Measurements from ENCODE around the gene INSR. TPM values are rescaled to one million over a fixed set of nuclear protein-coding genes. Genes with fewer than 3 reads are reported as not detected.

The INSR gene
- polyA plus RNA-seq, 1 of the 3 experiments (the other 2 are of a cell fraction), result 3.6 TPM

DNA sequence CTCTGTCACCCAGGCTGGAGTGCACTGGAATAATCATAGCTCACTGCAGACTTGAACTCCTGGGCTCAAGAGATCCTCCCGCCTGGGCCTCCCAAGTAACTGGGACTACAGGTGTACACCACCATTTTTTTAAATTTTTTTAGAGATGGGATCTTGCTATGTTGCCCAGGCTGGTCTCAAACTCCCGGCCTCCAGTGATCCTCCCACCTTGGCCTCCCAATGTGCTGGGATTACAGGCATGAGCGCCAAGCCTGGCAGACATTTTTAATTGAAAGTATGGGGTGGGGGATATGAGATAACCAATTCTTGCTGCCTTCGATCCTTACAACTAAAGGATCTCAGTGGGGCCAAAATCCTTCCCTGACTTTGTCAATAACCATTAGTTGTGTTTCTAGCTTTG lies 132.9 kb downstream of the INSR start:
- Histone ChIP-seq H3K79me2 (ENCODE audit: insufficient read depth) (no peaks in the 10 kb centered on the region), H4K20me1 (ENCODE audit: insufficient read depth) (no peaks in the 10 kb centered on the region), H2AFZ (ENCODE audit: low read depth) (no peak overlapping the region), H3K27ac (ENCODE audit: low read depth in 2 of 2, low read length in 1 of 2) (no peak overlapping the region), H3K36me3 (replicated peaks in 1 of 2; ENCODE audit: control insufficient read depth in 1 of 2, insufficient read depth in 2 of 2, low read length in 1 of 2) (peaks cover 0 to 5% of the 10 kb centered on the region in 2 experiments), H3F3A (replicated peaks; ENCODE audit: insufficient read depth) (no peaks in the 10 kb centered on the region), H3K27me3 (ENCODE audit: insufficient read depth) (no peaks in the 10 kb centered on the region), H3K4me3 (ENCODE audit: low read depth in 2 of 2, low read length in 1 of 2) (no peak overlapping the region), H3K9me3 (no peaks in the 10 kb centered on the region), H3K9me2 (no peaks in the 10 kb centered on the region), H3K4me1 (ENCODE audit: control insufficient read depth in 1 of 2, insufficient read depth in 2 of 2, low read depth in 1 of 2, low read length in 1 of 2) (no peaks in the 10 kb centered on the region), H3K9ac (no peak overlapping the region), H3K4me2 (no peak overlapping the region)
- TF ChIP-seq GABPA (IDR thresholded peaks at IDR 0.05; ENCODE audit: low read depth) (no peak), EZH2phosphoT487 (IDR thresholded peaks at IDR 0.05; ENCODE audit: borderline replicate concordance, low read depth) (no peak), TAF1 (IDR thresholded peaks at IDR 0.05; ENCODE audit: borderline replicate concordance, low read depth, low read length) (no peak), RXRA (IDR thresholded peaks at IDR 0.05; ENCODE audit: borderline replicate concordance, low read depth) (no peak)
- 84% methylated on average over 4 of the region's 4 CpGs for WGBS (ENCODE audit: low lambda C conversion rate)
- CTCF ChIA-PET, result interaction anchor here (1.4 kb wide), 1 partner anchor 12 kb away, joined by 5 read pairs; no protein-coding TSS in a partner anchor
- DNase-seq, result no peak
- POLR2A ChIA-PET, result no interaction called here

- ChIA-PET CTCF (interaction anchor here (1.3 to 3.3 kb wide), 2 partner anchors 10 to 13 kb away, joined by 3 to 15 read pairs; no protein-coding TSS in a partner anchor), POLR2A (no interaction called here)
- Histone ChIP-seq H3K27ac (ENCODE audit: low read depth in 2 of 2, low read length in 1 of 2) (no peak overlapping the region), H3K9me2 (no peaks in the 10 kb centered on the region), H3K36me3 (replicated peaks in 1 of 2; ENCODE audit: control insufficient read depth in 1 of 2, insufficient read depth in 2 of 2, low read length in 1 of 2) (peaks cover 0 to 5% of the 10 kb centered on the region in 2 experiments), H2AFZ (ENCODE audit: low read depth) (no peak overlapping the region), H3K4me2 (no peak overlapping the region), H3K27me3 (ENCODE audit: insufficient read depth) (no peaks in the 10 kb centered on the region), H3K4me3 (ENCODE audit: low read depth in 2 of 2, low read length in 1 of 2) (no peak overlapping the region), H3F3A (replicated peaks; ENCODE audit: insufficient read depth) (no peaks in the 10 kb centered on the region), H3K79me2 (ENCODE audit: insufficient read depth) (no peaks in the 10 kb centered on the region), H4K20me1 (ENCODE audit: insufficient read depth) (no peaks in the 10 kb centered on the region), H3K9me3 (no peaks in the 10 kb centered on the region), H3K4me1 (ENCODE audit: control insufficient read depth in 1 of 2, insufficient read depth in 2 of 2, low read depth in 1 of 2, low read length in 1 of 2) (no peaks in the 10 kb centered on the region), H3K9ac (no peak overlapping the region)
- WGBS (ENCODE audit: low lambda C conversion rate), result 75% methylated on average over 18 of the region's 18 CpGs
- no peak for TF ChIP-seq MXI1 (IDR thresholded peaks at IDR 0.05; ENCODE audit: low read depth, low read length)
- TF ChIP-seq NFIC (IDR thresholded peaks at IDR 0.05; ENCODE audit: borderline replicate concordance), result 0 out of 2 replicates have a peak, but pooled peaks have one; percentile 15
- TF ChIP-seq MEF2A (IDR thresholded peaks at IDR 0.05; ENCODE audit: borderline replicate concordance, low read depth), result peak; percentile 75; the same call in 1 of the 2 replicates
- TF ChIP-seq RAD21 (IDR thresholded peaks at IDR 0.05; ENCODE audit: low read length), result no peak
- TF ChIP-seq, protein P1, sequence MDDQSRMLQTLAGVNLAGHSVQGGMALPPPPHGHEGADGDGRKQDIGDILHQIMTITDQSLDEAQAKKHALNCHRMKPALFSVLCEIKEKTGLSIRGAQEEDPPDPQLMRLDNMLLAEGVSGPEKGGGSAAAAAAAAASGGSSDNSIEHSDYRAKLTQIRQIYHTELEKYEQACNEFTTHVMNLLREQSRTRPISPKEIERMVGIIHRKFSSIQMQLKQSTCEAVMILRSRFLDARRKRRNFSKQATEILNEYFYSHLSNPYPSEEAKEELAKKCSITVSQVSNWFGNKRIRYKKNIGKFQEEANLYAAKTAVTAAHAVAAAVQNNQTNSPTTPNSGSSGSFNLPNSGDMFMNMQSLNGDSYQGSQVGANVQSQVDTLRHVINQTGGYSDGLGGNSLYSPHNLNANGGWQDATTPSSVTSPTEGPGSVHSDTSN (IDR thresholded peaks at IDR 0.05), result peak; percentile 37; the same call in 1 of the 2 replicates
- DNase-seq, result no peak
Measured at GRCh38 chr19:7159105-7159933, 134.9 kb downstream of the INSR start.

DNA sequence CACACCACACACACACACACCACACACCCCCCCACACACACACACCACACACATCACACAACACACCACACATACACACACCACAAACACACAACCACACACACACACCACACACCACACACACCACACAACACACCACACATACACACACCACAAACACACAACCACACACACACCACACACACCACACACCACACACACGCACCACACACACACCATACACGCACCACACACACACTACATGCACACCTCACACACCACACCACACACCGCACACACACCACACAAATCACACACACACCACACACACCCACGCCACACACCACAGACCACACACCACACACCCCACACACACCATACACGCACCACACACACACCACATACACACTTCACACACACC lies 141.2 kb downstream of the INSR start:
- Histone ChIP-seq H3K27me3 (ENCODE audit: insufficient read depth) (no peaks in the 10 kb centered on the region), H3F3A (replicated peaks; ENCODE audit: insufficient read depth) (no peaks in the 10 kb centered on the region), H3K27ac (ENCODE audit: low read depth in 2 of 2, low read length in 1 of 2) (no peak overlapping the region), H3K9me2 (no peaks in the 10 kb centered on the region), H3K4me3 (ENCODE audit: low read depth in 2 of 2, low read length in 1 of 2) (no peak overlapping the region), H4K20me1 (ENCODE audit: insufficient read depth) (no peaks in the 10 kb centered on the region), H3K36me3 (replicated peaks in 1 of 2; ENCODE audit: control insufficient read depth in 1 of 2, insufficient read depth in 2 of 2, low read length in 1 of 2) (no peaks in the 10 kb centered on the region), H3K4me2 (no peak overlapping the region), H3K79me2 (ENCODE audit: insufficient read depth) (no peaks in the 10 kb centered on the region), H3K9ac (no peak overlapping the region), H2AFZ (ENCODE audit: low read depth) (no peak overlapping the region), H3K4me1 (ENCODE audit: control insufficient read depth in 1 of 2, insufficient read depth in 2 of 2, low read depth in 1 of 2, low read length in 1 of 2) (no peaks in the 10 kb centered on the region), H3K9me3 (no peaks in the 10 kb centered on the region)
- no peak for DNase-seq
- CTCF ChIA-PET, result no interaction called here
- 67% methylated on average over 5 of the region's 5 CpGs for WGBS (ENCODE audit: low lambda C conversion rate)
- POLR2A ChIA-PET, result no interaction called here
- TF ChIP-seq, protein P1 (IDR thresholded peaks at IDR 0.05), result no peak
- TF ChIP-seq RCOR1 (IDR thresholded peaks at IDR 0.05; ENCODE audit: low read length), result no peak
- TF ChIP-seq MXI1 (IDR thresholded peaks at IDR 0.05; ENCODE audit: low read depth, low read length), result no peak
- no peak for TF ChIP-seq NRF1 (IDR thresholded peaks at IDR 0.05; ENCODE audit: low read depth, low read length)
- TF ChIP-seq, protein P2, sequence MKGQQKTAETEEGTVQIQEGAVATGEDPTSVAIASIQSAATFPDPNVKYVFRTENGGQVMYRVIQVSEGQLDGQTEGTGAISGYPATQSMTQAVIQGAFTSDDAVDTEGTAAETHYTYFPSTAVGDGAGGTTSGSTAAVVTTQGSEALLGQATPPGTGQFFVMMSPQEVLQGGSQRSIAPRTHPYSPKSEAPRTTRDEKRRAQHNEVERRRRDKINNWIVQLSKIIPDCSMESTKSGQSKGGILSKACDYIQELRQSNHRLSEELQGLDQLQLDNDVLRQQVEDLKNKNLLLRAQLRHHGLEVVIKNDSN (IDR thresholded peaks at IDR 0.05; ENCODE audit: borderline replicate concordance, low read depth), result no peak
- no peak for TF ChIP-seq MEF2A (IDR thresholded peaks at IDR 0.05; ENCODE audit: borderline replicate concordance, low read depth)
- no peak for TF ChIP-seq MAX (IDR thresholded peaks at IDR 0.05; ENCODE audit: low read depth)
- TF ChIP-seq FOSL2 (IDR thresholded peaks at IDR 0.05; ENCODE audit: borderline replicate concordance, low read depth), result no peak
- no peak for TF ChIP-seq SIN3A (IDR thresholded peaks at IDR 0.05; ENCODE audit: borderline replicate concordance, low read depth, low read length)
- TF ChIP-seq, protein P3, sequence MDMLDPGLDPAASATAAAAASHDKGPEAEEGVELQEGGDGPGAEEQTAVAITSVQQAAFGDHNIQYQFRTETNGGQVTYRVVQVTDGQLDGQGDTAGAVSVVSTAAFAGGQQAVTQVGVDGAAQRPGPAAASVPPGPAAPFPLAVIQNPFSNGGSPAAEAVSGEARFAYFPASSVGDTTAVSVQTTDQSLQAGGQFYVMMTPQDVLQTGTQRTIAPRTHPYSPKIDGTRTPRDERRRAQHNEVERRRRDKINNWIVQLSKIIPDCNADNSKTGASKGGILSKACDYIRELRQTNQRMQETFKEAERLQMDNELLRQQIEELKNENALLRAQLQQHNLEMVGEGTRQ (IDR thresholded peaks at IDR 0.05; ENCODE audit: borderline replicate concordance, low read depth, low read length), result no peak
- TF ChIP-seq RXRA (IDR thresholded peaks at IDR 0.05; ENCODE audit: borderline replicate concordance, low read depth), result no peak
- no peak for TF ChIP-seq GABPA (IDR thresholded peaks at IDR 0.05; ENCODE audit: low read depth)
